Mesenchymal stem cell (in vitro differentiated cells and primary cell): ENCODE results near the gene GNG2.
A peak's percentile ranks its signal among the peaks of the same experiment; 100 is the strongest.

Experiments used
- DNase-seq: peaks from one replicate; pipeline ENCODE4 v3.0.0-alpha.2; 2013
- H2AFZ ChIP-seq: one replicate; pipeline ENCODE4 v1.6.1; 2013; ENCODE audit warnings: low read depth, mild to moderate bottlenecking, control low read depth, inconsistent platforms, low read length, moderate library complexity
- H2AK5ac ChIP-seq: 2 replicates; pipeline ENCODE4 v1.6.1; 2013; ENCODE audit warnings: low read length, moderate library complexity, mild to moderate bottlenecking, inconsistent platforms; ENCODE audit not compliant: severe bottlenecking
- H2BK120ac ChIP-seq: one replicate; pipeline ENCODE4 v1.6.1; 2013; ENCODE audit warnings: low read depth, mild to moderate bottlenecking, inconsistent platforms, low read length, moderate library complexity
- H2BK12ac ChIP-seq, 2 experiments: one replicate each; pipeline ENCODE4 v1.6.1; 2013; ENCODE audit warnings: inconsistent platforms in 2 of 2, low read length in 2 of 2, mild to moderate bottlenecking in 2 of 2, moderate library complexity in 2 of 2, control low read depth in 1 of 2
- H2BK15ac ChIP-seq: one replicate; pipeline ENCODE4 v1.6.1; 2013; ENCODE audit warnings: mild to moderate bottlenecking, low read depth, inconsistent platforms; ENCODE audit not compliant: poor library complexity, severe bottlenecking
- H2BK5ac ChIP-seq: 2 replicates; pipeline ENCODE4 v1.6.1; 2013; ENCODE audit warnings: low read depth, mild to moderate bottlenecking, low read length, control low read depth, inconsistent platforms; ENCODE audit not compliant: poor library complexity, severe bottlenecking
- H3K14ac ChIP-seq, 2 experiments: one replicate each; pipeline ENCODE4 v1.6.1; 2013; ENCODE audit warnings: inconsistent platforms in 2 of 2, low read length in 2 of 2, control low read depth in 1 of 2, mild to moderate bottlenecking in 1 of 2, moderate library complexity in 1 of 2
- H3K18ac ChIP-seq, 2 experiments: one replicate each; pipeline ENCODE4 v1.6.1; 2013; ENCODE audit warnings: inconsistent platforms in 2 of 2, low read length in 2 of 2, control low read depth in 1 of 2, low read depth in 1 of 2, mild to moderate bottlenecking in 1 of 2
- H3K23ac ChIP-seq, 2 experiments: one replicate each; pipeline ENCODE4 v1.6.1; 2013; ENCODE audit warnings: inconsistent platforms in 2 of 2, low read length in 2 of 2, mild to moderate bottlenecking in 2 of 2, moderate library complexity in 2 of 2, control low read depth in 1 of 2
- H3K27ac ChIP-seq: 2 replicates; pipeline ENCODE4 v1.5.1; 2013; ENCODE audit warnings: mild to moderate bottlenecking, moderate library complexity, low read length, control low read depth, inconsistent platforms; ENCODE audit not compliant: poor library complexity, severe bottlenecking
- H3K27me3 ChIP-seq, 2 experiments: 2 replicates each; pipeline versions ENCODE4 v1.6.1 to v1.7.0; 2013; ENCODE audit warnings: low read length in 2 of 2, mild to moderate bottlenecking in 2 of 2, moderate library complexity in 2 of 2, control low read depth in 1 of 2, inconsistent platforms in 1 of 2; ENCODE audit not compliant: control insufficient read depth in 1 of 2, insufficient read depth in 1 of 2
- H3K36me3 ChIP-seq, 2 experiments: 2 replicates each; pipeline versions ENCODE4 v1.6.1 to v1.7.0; 2013; ENCODE audit warnings: low read length in 2 of 2, control low read depth in 1 of 2, inconsistent platforms in 1 of 2, low read depth in 1 of 2, mild to moderate bottlenecking in 1 of 2; ENCODE audit not compliant: insufficient read depth in 2 of 2, control insufficient read depth in 1 of 2
- H3K4ac ChIP-seq, 2 experiments: one replicate each; pipeline ENCODE4 v1.6.1; 2013; ENCODE audit warnings: inconsistent platforms in 2 of 2, low read length in 2 of 2, mild to moderate bottlenecking in 2 of 2, moderate library complexity in 2 of 2, control low read depth in 1 of 2, low read depth in 1 of 2
- H3K4me1 ChIP-seq: 2 replicates; pipeline ENCODE4 v1.6.1; 2013; ENCODE audit warnings: low read depth, low read length, control low read depth; ENCODE audit not compliant: control insufficient read depth, insufficient read depth
- H3K4me2 ChIP-seq: 2 replicates; pipeline ENCODE4 v1.6.1; 2013; ENCODE audit warnings: low read length, mild to moderate bottlenecking, inconsistent platforms; ENCODE audit not compliant: poor library complexity, severe bottlenecking
- H3K4me3 ChIP-seq, 2 experiments: 2 replicates each; pipeline versions ENCODE4 v1.5.1 to v1.7.0; 2013; ENCODE audit warnings: low read length in 2 of 2, mild to moderate bottlenecking in 2 of 2, control low read depth in 1 of 2, low read depth in 1 of 2; ENCODE audit not compliant: insufficient read depth in 1 of 2
- H3K79me1 ChIP-seq: replicated peaks from 2 replicates; pipeline ENCODE4 v1.6.1; 2013; ENCODE audit warnings: mild to moderate bottlenecking, control low read depth, low read length, inconsistent platforms; ENCODE audit not compliant: poor library complexity, severe bottlenecking
- H3K9ac ChIP-seq: 2 replicates; pipeline ENCODE4 v1.7.0; 2013; ENCODE audit warnings: mild to moderate bottlenecking, low read length, moderate library complexity
- H3K9me3 ChIP-seq: 2 replicates; pipeline ENCODE4 v1.7.0; 2013; ENCODE audit warnings: mild to moderate bottlenecking, low read length; ENCODE audit not compliant: control insufficient read depth
- H4K8ac ChIP-seq: one replicate; pipeline ENCODE4 v1.6.1; 2013; ENCODE audit warnings: inconsistent platforms, mild to moderate bottlenecking, low read length, moderate library complexity
- H4K91ac ChIP-seq: one replicate; pipeline ENCODE4 v1.6.1; 2013; ENCODE audit warnings: mild to moderate bottlenecking, low read length, inconsistent platforms
- WGBS: methylation state at CpG from one replicate; pipeline ENCODE4 v1.1.7; 2013; ENCODE audit warnings: mixed read lengths; 5-methylcytosine and 5-hydroxymethylcytosine counted together

GNG2 gene

GRCh38 chr14:52000696-52001095 is 140.3 kb downstream of the GNG2 start:
- no peak overlapping the region for H4K91ac ChIP-seq
- H3K4me3 ChIP-seq, result no peak overlapping the region
- H3K4ac ChIP-seq, result no peak overlapping the region
- H3K23ac ChIP-seq, result no peak overlapping the region
- H3K27ac ChIP-seq, result no peak overlapping the region
- no peak overlapping the region for H2BK12ac ChIP-seq
- no peak overlapping the region for H2BK15ac ChIP-seq
- peaks cover 6 to 81% of the 10 kb centered on the region in 2 experiments for H3K36me3 ChIP-seq
- H3K4me2 ChIP-seq, result no peak overlapping the region
- H3K18ac ChIP-seq, result no peak overlapping the region
- no peak overlapping the region for H4K8ac ChIP-seq
- WGBS, result 100% methylated on average over 1 of the region's 3 CpGs
- peaks cover 11% of the 10 kb centered on the region for H3K79me1 ChIP-seq
- H2BK120ac ChIP-seq, result no peak overlapping the region
- H3K14ac ChIP-seq, result no peak overlapping the region
- DNase-seq, result no peak
- no peaks in the 10 kb centered on the region for H3K27me3 ChIP-seq
- no peak overlapping the region for H2AFZ ChIP-seq
- H2AK5ac ChIP-seq, result no peak overlapping the region
- H2BK5ac ChIP-seq, result no peak overlapping the region
- peak overlapping the region; percentile 76 for H3K9ac ChIP-seq
- H3K4me1 ChIP-seq, result no peaks in the 10 kb centered on the region
- no peaks in the 10 kb centered on the region for H3K9me3 ChIP-seq

GRCh38 chr14:52002542-52002941 is 142.1 kb downstream of the GNG2 start:
- H3K23ac ChIP-seq, result no peak overlapping the region
- H3K27me3 ChIP-seq, result no peaks in the 10 kb centered on the region
- no peak for DNase-seq
- no peak overlapping the region for H3K27ac ChIP-seq
- H2AK5ac ChIP-seq, result no peak overlapping the region
- no peak overlapping the region for H3K4me2 ChIP-seq
- H3K79me1 ChIP-seq, result peaks cover 13% of the 10 kb centered on the region
- no peaks in the 10 kb centered on the region for H3K9me3 ChIP-seq
- no peak overlapping the region for H2BK15ac ChIP-seq
- H2BK5ac ChIP-seq, result no peak overlapping the region
- no peaks in the 10 kb centered on the region for H3K4me1 ChIP-seq
- peaks cover 6 to 87% of the 10 kb centered on the region in 2 experiments for H3K36me3 ChIP-seq
- no peak overlapping the region for H2BK12ac ChIP-seq
- H2BK120ac ChIP-seq, result no peak overlapping the region
- H3K18ac ChIP-seq, result no peak overlapping the region
- no peak overlapping the region for H3K4ac ChIP-seq
- H3K14ac ChIP-seq, result no peak overlapping the region
- no peak overlapping the region for H4K8ac ChIP-seq
- no peak overlapping the region for H2AFZ ChIP-seq
- no peak overlapping the region for H4K91ac ChIP-seq
- H3K9ac ChIP-seq, result no peak overlapping the region
- WGBS, result 100% methylated on average over 1 of the region's 4 CpGs
- H3K4me3 ChIP-seq, result no peak overlapping the region

- Histone ChIP-seq H2AK5ac (no peak overlapping the region), H3K18ac (no peak overlapping the region), H4K91ac (no peak overlapping the region), H3K9ac (no peak overlapping the region), H2AFZ (no peak overlapping the region), H3K4me1 (no peaks in the 10 kb centered on the region), H3K4me2 (no peak overlapping the region), H3K9me3 (no peaks in the 10 kb centered on the region), H3K4me3 (no peak overlapping the region), H3K14ac (no peak overlapping the region), H3K27ac (no peak overlapping the region), H2BK5ac (no peak overlapping the region), H3K27me3 (no peaks in the 10 kb centered on the region), H3K79me1 (peaks cover 17% of the 10 kb centered on the region), H2BK12ac (no peak overlapping the region), H3K4ac (no peak overlapping the region), H3K23ac (no peak overlapping the region), H2BK15ac (no peak overlapping the region), H3K36me3 (peaks cover 11 to 87% of the 10 kb centered on the region in 2 experiments), H4K8ac (no peak overlapping the region), H2BK120ac (no peak overlapping the region)
- WGBS, result 96% methylated on average over 3 of the region's 3 CpGs
- DNase-seq, result no peak
Measured at GRCh38 chr14:52003324-52003723, 142.9 kb downstream of the GNG2 start.

GRCh38 chr14:52005625-52006024 is 145.2 kb downstream of the GNG2 start:
- WGBS, result no CpG with 5 or more reads among the region's 2 CpGs
- Histone ChIP-seq H3K27ac (no peak overlapping the region), H3K79me1 (peaks cover 19% of the 10 kb centered on the region), H3K23ac (no peak overlapping the region), H4K91ac (no peak overlapping the region), H3K36me3 (peaks cover 16 to 99% of the 10 kb centered on the region in 2 experiments), H2AFZ (no peak overlapping the region), H2BK5ac (no peak overlapping the region), H3K9me3 (no peaks in the 10 kb centered on the region), H3K4me2 (no peak overlapping the region), H2BK120ac (no peak overlapping the region), H3K4me3 (no peak overlapping the region), H3K27me3 (no peaks in the 10 kb centered on the region), H3K14ac (no peak overlapping the region), H2BK15ac (no peak overlapping the region), H3K4ac (no peak overlapping the region), H3K9ac (no peak overlapping the region), H2AK5ac (no peak overlapping the region), H3K4me1 (no peaks in the 10 kb centered on the region), H4K8ac (no peak overlapping the region), H3K18ac (no peak overlapping the region), H2BK12ac (no peak overlapping the region)
- DNase-seq, result no peak
